Neural crest cell (in vitro differentiated cells): ENCODE data around the gene CFAP300. TPM values are rescaled to one million over a fixed set of nuclear protein-coding genes. Genes with fewer than 3 reads are reported as not detected.

Source experiments
- DNase-seq: peaks from one replicate; pipeline ENCODE4 v3.0.0; 2021; ENCODE audit warnings: low read depth, mixed read lengths, low spot score
- H3K27ac Mint-ChIP-seq: one replicate; pipeline ENCODE4 v1.8.0; 2021; ENCODE audit warnings: mild to moderate bottlenecking, mixed read lengths; ENCODE audit not compliant: unreplicated experiment
- H3K27me3 Mint-ChIP-seq: 2 replicates; pipeline ENCODE4 v1.8.0; 2021; ENCODE audit warnings: low read depth, mild to moderate bottlenecking, mixed read lengths
- H3K36me3 Mint-ChIP-seq: 2 replicates; pipeline ENCODE4 v1.8.0; 2021; ENCODE audit warnings: low read depth, mild to moderate bottlenecking, mixed read lengths
- H3K4me1 Mint-ChIP-seq: 2 replicates; pipeline ENCODE4 v1.8.0; 2021; ENCODE audit warnings: mixed read lengths
- H3K4me3 Mint-ChIP-seq: one replicate; pipeline ENCODE4 v1.8.0; 2021; ENCODE audit warnings: mild to moderate bottlenecking, mixed read lengths
- H3K9me3 Mint-ChIP-seq: 2 replicates; pipeline ENCODE4 v1.8.0; 2021; ENCODE audit warnings: mixed read lengths
- CTCF ChIP-seq: fragments of 200-600 bp; sonication (generic); conservative IDR thresholded peaks from 2 replicates; pipeline ENCODE4 v1.5.0; 2021; ENCODE audit warnings: antibody characterized with exemption, mild to moderate bottlenecking
- total RNA-seq: library from RNA; stranded (reverse); gene quantifications from 2 replicates; pipeline ENCODE4 v1.2.1, GENCODE V29; 2021

Gene CFAP300
- total RNA-seq, 1 donor from 2014 or later, result 6.2 TPM

GRCh38 chr11:102073253-102073652 lies 26.0 kb downstream of the CFAP300 start:
- peaks cover 3% of the 10 kb centered on the region for H3K4me1 Mint-ChIP-seq
- TF ChIP-seq CTCF, result no peak
- H3K36me3 Mint-ChIP-seq, result peaks cover 26% of the 10 kb centered on the region
- peaks cover 25% of the 10 kb centered on the region for H3K9me3 Mint-ChIP-seq
- H3K27me3 Mint-ChIP-seq, result no peaks in the 10 kb centered on the region
- H3K4me3 Mint-ChIP-seq, result no peak overlapping the region
- no peak for DNase-seq
- H3K27ac Mint-ChIP-seq, result no peak overlapping the region

GRCh38 chr11:102079625-102080024 lies 32.4 kb downstream of the CFAP300 start:
- H3K36me3 Mint-ChIP-seq, result no peaks in the 10 kb centered on the region
- H3K27me3 Mint-ChIP-seq, result no peaks in the 10 kb centered on the region
- TF ChIP-seq CTCF, result no peak
- no peaks in the 10 kb centered on the region for H3K9me3 Mint-ChIP-seq
- no peak for DNase-seq
- no peaks in the 10 kb centered on the region for H3K4me1 Mint-ChIP-seq
- H3K4me3 Mint-ChIP-seq, result no peak overlapping the region
- no peak overlapping the region for H3K27ac Mint-ChIP-seq

- H3K36me3 Mint-ChIP-seq, result no peaks in the 10 kb centered on the region
- no peak for TF ChIP-seq CTCF
- no peaks in the 10 kb centered on the region for H3K9me3 Mint-ChIP-seq
- H3K4me3 Mint-ChIP-seq, result no peak overlapping the region
- H3K27me3 Mint-ChIP-seq, result no peaks in the 10 kb centered on the region
- DNase-seq, result no peak
- H3K4me1 Mint-ChIP-seq, result no peaks in the 10 kb centered on the region
- H3K27ac Mint-ChIP-seq, result no peak overlapping the region
Observed at GRCh38 chr11:102081313-102081712, 34.1 kb downstream of the CFAP300 start.

GRCh38 chr11:102085864-102086551 lies 38.8 kb downstream of the CFAP300 start:
- no peak for TF ChIP-seq CTCF
- no peaks in the 10 kb centered on the region for H3K9me3 Mint-ChIP-seq
- H3K4me3 Mint-ChIP-seq, result no peak overlapping the region
- no peaks in the 10 kb centered on the region for H3K4me1 Mint-ChIP-seq
- H3K27ac Mint-ChIP-seq, result no peak overlapping the region
- DNase-seq, result no peak
- H3K27me3 Mint-ChIP-seq, result no peaks in the 10 kb centered on the region
- H3K36me3 Mint-ChIP-seq, result no peaks in the 10 kb centered on the region

- no peaks in the 10 kb centered on the region for H3K4me1 Mint-ChIP-seq
- DNase-seq, result no peak
- no peaks in the 10 kb centered on the region for H3K27me3 Mint-ChIP-seq
- TF ChIP-seq CTCF, result no peak
- H3K9me3 Mint-ChIP-seq, result no peaks in the 10 kb centered on the region
- H3K36me3 Mint-ChIP-seq, result no peaks in the 10 kb centered on the region
- no peak overlapping the region for H3K27ac Mint-ChIP-seq
- H3K4me3 Mint-ChIP-seq, result no peak overlapping the region
Observed at GRCh38 chr11:102097186-102097585, 49.9 kb downstream of the CFAP300 start.
